HG03442 (cell line): ENCODE results near the gene ROCK2.
"Not testable (repeated sequence)": the region's sequence is repeated elsewhere in the genome, so short reads cannot be mapped to it uniquely, and the experiment has no call there.

Experiments
- ATAC-seq: cut with Tn5 transposase; IDR thresholded peaks from one replicate; pipeline ENCODE4 v1.9.1; 2021; ENCODE audit warnings: mild to moderate bottlenecking, moderate library complexity; ENCODE audit not compliant: unreplicated experiment

The ROCK2 gene

DNA sequence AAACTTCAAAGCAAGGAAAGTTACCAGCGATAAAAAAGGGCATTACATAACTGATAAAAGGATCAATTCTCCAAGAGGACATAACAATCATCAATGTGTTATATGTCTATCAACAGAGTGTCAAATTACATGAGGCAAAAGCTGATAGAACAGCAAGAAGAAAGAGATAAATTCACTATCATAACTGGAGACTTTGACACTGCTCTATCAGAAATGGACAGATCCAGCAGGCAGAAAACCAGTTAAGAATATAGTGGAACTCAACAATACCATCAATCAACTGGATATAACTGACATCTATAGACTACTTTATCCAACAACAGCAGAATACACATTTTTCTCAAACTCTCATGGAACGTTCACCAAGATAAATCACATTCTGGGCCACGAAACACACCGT, 65.0 kb downstream of the ROCK2 start:
- ATAC-seq = no peak

DNA sequence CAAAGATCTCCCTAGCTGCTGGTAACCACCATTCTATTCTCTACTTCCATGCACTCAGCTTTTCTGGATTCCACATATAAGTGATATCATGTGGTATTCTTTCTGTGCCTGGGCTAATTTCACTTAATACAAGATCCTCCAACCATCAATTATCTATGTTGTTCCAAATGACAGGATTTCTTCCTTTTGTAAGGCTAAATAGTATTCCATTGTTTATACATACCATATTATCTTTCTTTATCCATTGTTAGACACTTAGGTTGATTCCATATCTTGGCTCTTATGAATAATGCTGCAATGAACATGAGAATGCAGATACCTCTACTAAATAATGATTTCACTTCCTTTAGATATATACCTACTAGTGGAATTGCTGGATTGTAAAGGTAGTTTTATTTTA, 66.2 kb downstream of the ROCK2 start:
- no peak for ATAC-seq

- ATAC-seq = no peak
Observed at GRCh38 chr2:11275910-11276309, 68.5 kb downstream of the ROCK2 start.

DNA sequence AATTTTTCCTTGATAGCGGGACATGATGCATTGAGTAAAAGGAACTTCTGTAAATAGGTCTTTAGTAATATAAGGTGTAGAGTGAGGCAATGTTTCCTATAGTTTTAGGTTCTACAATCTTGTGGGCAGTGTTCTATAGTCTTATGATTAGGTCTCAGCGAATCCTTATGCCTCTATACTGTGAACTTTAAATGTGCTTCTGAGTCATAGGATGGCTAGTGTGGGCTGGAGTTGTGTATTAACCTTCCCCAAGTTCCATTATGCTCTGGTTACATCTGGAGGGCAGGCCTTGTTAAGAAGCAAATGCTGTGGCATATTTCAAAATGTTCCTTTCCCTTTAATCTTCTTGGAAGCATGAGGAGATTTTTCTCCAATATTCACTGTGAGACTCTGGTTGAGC, 73.5 kb downstream of the ROCK2 start:
- no peak for ATAC-seq

GRCh38 chr2:11267931-11268330, 76.5 kb downstream of the ROCK2 start:
- ATAC-seq = no peak

GRCh38 chr2:11264818-11265217, 79.6 kb downstream of the ROCK2 start:
- ATAC-seq = no peak

DNA sequence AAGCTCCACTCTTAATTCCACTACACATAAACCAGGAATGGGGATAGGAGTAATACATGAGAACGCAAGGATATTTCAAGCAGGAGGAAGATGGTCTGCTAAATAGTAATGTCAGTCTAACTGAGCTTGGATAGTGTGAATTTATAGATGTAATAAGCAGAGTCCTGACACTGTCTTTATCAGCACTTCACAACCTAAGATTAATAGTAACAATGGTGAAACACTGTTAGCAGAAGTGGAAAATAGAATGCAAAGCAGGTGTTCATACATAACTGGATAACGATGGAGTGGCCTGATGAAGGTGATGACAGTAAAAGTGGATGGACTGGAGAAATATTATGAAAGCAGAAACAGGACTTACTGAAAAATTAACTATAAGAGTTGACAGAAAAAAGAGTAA, 80.4 kb downstream of the ROCK2 start:
- ATAC-seq = no peak

DNA sequence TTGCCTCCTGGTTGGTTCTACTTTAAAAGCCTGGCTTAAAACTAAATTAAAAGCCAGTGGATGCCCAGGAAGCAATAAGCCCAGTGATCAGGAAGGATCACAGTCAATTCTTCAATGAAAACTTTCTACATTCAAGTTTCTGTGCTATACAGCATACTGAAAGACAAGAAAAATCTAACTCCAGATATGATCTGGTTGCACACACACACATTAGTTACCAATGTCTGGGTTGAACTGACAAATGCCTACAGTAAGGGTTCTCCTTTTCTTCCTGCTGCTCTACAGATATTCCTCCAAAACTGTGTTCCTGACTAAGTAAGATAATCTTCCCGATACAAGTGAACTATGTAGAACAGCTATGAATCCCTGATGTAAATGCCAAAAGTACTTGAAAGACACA, 81.3 kb downstream of the ROCK2 start:
- no peak for ATAC-seq

DNA sequence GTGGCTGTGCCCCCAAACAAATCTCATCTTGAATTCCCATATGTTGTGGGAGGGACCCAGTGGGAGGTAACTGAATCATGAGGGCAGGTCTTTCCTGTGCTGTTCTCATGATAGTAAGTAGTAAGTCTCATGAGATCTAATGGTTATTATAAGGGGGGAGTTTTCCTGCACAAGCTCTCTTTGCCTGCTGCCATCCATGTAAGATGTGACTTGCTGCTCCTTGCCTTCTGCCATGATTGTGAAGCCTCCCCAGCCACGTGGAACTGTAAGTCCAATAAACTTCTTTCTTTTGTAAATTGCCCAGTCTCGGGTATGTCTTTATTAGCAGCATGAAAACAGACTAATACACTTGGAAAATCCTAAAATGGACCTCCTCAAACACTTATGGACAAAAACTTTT, 82.0 kb downstream of the ROCK2 start:
- ATAC-seq = not testable (repeated sequence)

- not testable (repeated sequence) for ATAC-seq
Observed at GRCh38 chr2:11261564-11261963, 82.9 kb downstream of the ROCK2 start.

DNA sequence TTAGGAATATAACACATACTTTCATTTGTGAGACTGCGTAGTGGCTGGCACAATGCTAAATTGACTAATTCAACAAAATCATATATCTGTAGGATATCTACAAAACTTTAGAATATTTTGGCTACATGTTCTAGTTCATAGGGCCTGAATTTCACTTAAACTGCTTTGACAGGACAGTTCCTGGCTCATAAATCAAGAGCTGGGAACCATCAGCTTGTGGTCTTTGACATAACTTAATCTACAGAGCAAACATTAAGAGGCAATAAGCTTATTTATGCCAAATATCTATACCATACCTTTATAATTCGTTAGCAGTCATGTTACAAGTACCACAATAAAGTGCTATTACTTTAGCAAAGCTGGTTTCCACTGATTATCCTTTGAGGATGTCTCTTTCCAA, 83.5 kb downstream of the ROCK2 start:
- no peak for ATAC-seq

DNA sequence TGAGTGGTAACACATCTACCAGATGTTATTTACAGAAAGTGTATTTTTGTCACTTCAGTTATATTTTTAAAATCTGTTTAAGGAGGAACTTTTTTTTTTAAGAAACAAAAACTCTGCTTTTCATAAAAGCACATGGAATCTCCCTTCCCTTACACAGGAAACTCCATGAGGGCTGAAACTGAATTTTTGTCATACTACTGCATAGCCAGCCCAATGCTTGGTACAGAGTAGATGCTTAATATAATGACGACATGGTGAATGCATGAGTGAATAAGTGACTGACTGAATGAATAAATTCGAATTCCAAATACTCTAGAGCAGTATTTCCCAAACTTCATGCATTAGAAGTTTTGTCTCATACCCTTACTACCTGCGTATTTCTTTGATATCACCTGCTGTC, 86.5 kb downstream of the ROCK2 start:
- ATAC-seq = no peak

GRCh38 chr2:11257078-11257477, 87.4 kb downstream of the ROCK2 start:
- ATAC-seq = no peak

DNA sequence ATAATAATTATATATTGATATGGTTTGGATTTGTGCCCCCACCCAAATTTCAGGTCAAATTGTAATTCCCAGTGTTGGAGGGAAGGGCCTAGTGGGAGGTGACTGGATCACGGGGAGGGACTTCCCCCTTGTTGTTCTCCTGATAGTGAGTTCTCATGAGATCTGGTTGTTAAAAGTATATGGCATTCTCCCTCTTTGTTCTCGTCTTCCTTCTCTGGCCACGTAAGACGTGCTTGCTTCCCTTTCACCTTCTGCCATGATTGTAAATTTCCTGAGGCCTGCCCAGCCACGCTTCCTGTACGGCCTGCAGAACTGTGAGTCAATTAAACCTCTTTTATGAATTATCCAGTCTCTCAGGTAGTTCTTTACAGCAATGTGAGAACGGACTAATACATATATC, 88.3 kb downstream of the ROCK2 start:
- no peak for ATAC-seq

DNA sequence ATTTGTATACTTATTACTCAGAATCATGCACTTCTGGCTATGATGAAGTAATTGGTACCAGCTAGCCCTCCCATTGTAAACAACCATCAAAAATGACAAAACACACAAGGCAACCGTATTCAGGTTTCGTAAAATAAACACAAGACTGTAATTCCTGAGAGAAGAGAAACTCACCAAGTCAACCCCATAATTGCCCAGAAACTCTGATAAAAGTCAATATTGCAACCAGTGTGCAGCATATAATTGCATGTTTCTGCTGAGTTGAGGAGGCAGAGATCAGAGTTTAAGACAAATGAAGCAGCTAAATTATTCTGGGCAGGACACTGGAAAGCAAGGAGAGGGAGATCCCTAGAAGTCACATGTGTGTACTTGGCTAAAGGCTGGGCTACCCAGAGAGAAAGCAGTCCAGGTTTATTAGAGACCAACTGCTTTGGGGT, 90.3 kb downstream of the ROCK2 start:
- ATAC-seq = no peak

DNA sequence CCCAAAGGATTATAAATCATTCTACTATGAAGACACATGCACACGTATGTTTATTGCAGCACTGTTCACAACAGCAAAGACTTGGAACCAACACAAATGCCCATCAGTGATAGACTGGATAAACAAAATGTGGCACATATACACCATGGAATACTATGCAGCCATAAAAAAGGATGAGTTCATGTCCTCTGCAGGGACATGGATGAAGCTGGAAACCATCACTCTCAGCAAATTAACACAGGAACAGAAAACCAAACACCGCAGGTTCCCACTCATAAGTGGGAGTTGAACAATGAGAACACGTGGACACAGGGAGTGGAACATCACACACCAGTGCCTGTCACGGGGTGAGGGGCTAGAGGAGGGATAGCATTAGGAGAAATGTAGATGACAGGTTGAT, 92.0 kb downstream of the ROCK2 start:
- not testable (repeated sequence) for ATAC-seq

GRCh38 chr2:11250400-11251196, 93.8 kb downstream of the ROCK2 start:
- no peak for ATAC-seq

DNA sequence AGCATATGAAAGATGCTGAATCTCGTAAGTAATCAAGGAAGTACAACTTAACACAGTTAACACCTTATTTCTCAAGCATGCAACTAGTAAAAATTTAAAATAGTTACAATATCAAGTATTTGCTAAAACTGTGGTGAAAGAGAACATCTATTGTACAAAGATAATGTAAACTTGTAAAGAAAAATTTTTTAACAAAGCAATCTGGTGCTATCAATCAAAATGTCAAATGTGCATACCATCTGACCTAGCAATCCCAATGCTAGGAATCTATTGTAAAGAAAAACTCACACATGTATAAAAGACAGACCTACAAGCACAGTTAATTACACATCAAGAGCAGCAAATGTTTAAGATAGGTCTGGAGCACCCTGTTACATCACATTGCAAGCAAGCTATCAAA, 99.1 kb downstream of the ROCK2 start:
- no peak for ATAC-seq

- no peak for ATAC-seq
Observed at GRCh38 chr2:11244091-11244826, 100.2 kb downstream of the ROCK2 start.

DNA sequence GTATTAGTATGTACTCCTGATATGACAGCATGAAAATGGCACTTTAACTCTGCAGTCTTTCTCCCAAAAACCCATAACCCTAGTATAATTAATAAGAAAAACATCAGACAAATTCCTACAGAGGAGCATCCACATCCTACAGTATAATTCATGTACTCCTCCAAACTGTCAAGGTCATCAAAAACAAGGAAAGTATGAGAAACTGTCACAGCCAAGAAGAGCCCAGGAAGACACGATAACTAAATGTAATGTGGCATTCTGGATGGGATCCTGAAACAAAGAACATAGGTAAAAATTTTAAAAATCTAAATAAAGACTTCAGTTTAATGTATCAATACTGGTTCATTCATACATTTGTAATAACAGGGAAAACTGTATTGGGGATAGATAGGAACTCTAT, 100.9 kb downstream of the ROCK2 start:
- ATAC-seq = no peak

DNA sequence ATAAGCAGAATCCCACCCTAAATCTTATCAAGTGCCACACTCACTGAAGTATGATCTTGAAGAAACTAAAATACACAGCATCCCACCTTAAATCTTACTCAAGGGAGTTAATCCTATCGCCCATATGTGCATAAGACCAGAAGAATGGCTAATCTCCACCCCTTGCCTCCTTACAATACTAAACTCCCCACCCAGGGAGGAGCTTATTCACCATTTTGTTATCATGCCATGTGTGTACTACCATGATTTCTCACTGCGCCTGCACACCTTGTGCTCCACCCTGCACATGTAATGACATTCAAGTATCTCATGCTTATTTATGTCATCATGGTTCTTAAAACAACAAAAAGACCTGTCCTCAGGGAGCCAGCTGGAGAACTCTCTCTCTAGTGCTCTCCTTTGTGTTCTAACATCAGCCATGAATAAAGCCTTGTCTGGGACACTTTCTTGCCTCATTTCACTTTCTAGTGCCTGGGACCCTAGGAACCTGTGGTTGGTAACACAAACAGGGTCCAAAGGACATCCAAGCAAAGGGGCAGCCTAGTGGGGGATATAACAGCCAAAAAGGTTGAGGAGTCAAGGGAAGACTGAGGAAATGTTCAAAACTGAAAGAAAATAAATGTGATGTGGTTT, 101.8 kb downstream of the ROCK2 start:
- ATAC-seq = no peak
